ENCODE measurements around the gene PLCG2.

GRCh38 chr16:81838794-81839193, 59.7 kb downstream of the PLCG2 start:
- no peak for TF ChIP-seq POLR2A (IDR thresholded peaks at IDR 0.05; ENCODE audit: extremely low read depth, insufficient read length)
- no peak for TF ChIP-seq CTCF (IDR thresholded peaks at IDR 0.05; ENCODE audit: low read depth, low read length)
- no peak for TF ChIP-seq MYC (IDR thresholded peaks at IDR 0.05; ENCODE audit: low read depth, low read length)
- TF ChIP-seq MAX (IDR thresholded peaks at IDR 0.05; ENCODE audit: low read depth, low read length): no peak

All from NB4 (cell line).